B cell (primary cell): ENCODE data around the gene PHF21A.

Experiments used
- EZH2 ChIP-seq: IDR thresholded peaks from 2 replicates; pipeline ENCODE4 v1.6.1; 2012; ENCODE audit warnings: borderline replicate concordance, low read depth, mild to moderate bottlenecking, moderate library complexity, low read length; ENCODE audit not compliant: insufficient read depth, poor library complexity, severe bottlenecking
- TF ChIP-seq, protein P1 (sequence below): fragments of 200-600 bp; IDR thresholded peaks from one replicate; pipeline ENCODE4 v1.8.0; 2022; ENCODE audit warnings: antibody characterized with exemption, mild to moderate bottlenecking

DNA sequence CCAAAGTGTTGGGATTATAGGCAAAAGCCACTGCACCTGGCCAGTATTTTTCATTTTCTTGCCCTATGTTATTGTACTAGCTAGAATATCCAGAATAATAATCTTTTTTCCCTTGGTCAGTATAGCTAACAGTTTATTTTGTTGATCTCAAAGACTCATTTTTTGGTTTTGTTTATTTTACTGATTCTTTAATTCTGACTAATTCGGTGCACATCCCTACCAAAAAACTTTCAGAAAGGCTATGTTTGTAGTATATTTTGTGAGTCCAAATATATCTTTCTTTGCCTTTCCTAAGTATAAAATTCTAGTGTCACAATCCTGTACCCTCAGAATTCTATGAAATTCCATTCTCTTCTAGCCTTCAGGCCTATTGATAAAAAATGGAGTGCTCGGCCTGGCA is 84.3 kb downstream of the PHF21A start:
- TF ChIP-seq, protein P1, sequence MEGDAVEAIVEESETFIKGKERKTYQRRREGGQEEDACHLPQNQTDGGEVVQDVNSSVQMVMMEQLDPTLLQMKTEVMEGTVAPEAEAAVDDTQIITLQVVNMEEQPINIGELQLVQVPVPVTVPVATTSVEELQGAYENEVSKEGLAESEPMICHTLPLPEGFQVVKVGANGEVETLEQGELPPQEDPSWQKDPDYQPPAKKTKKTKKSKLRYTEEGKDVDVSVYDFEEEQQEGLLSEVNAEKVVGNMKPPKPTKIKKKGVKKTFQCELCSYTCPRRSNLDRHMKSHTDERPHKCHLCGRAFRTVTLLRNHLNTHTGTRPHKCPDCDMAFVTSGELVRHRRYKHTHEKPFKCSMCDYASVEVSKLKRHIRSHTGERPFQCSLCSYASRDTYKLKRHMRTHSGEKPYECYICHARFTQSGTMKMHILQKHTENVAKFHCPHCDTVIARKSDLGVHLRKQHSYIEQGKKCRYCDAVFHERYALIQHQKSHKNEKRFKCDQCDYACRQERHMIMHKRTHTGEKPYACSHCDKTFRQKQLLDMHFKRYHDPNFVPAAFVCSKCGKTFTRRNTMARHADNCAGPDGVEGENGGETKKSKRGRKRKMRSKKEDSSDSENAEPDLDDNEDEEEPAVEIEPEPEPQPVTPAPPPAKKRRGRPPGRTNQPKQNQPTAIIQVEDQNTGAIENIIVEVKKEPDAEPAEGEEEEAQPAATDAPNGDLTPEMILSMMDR, result no peak
- no peak for TF ChIP-seq EZH2
